Neuronal stem cell (in vitro differentiated cells): ENCODE data around the gene FAM3D.
A peak's percentile ranks its signal among the peaks of the same experiment; 100 is the strongest.

Experiments
- DNase-seq: peaks from one replicate; pipeline ENCODE4 v3.0.0-alpha.2; 2013; ENCODE audit warnings: low spot score
- H2AFZ ChIP-seq: one replicate; pipeline ENCODE4 v1.6.1; 2013; ENCODE audit warnings: mild to moderate bottlenecking, low read length, inconsistent platforms
- H2AK5ac ChIP-seq: 2 replicates; pipeline ENCODE4 v1.6.1; 2013; ENCODE audit warnings: low read depth, mild to moderate bottlenecking, inconsistent platforms, low read length, moderate library complexity, mixed read lengths
- H2BK120ac ChIP-seq: 2 replicates; pipeline ENCODE4 v1.6.1; 2013; ENCODE audit warnings: low read depth, mild to moderate bottlenecking, inconsistent platforms, low read length, moderate library complexity, mixed read lengths
- H2BK12ac ChIP-seq: one replicate; pipeline ENCODE4 v1.6.1; 2013; ENCODE audit warnings: low read length, inconsistent platforms
- H2BK15ac ChIP-seq: 2 replicates; pipeline ENCODE4 v1.6.1; 2013; ENCODE audit warnings: mild to moderate bottlenecking, low read length, inconsistent platforms, mixed read lengths
- H2BK5ac ChIP-seq: one replicate; pipeline ENCODE4 v1.6.1; 2013; ENCODE audit warnings: inconsistent platforms, mild to moderate bottlenecking, low read length, moderate library complexity
- H3K14ac ChIP-seq: one replicate; pipeline ENCODE4 v1.6.1; 2013; ENCODE audit warnings: low read length, inconsistent platforms
- H3K18ac ChIP-seq: 2 replicates; pipeline ENCODE4 v1.6.1; 2013; ENCODE audit warnings: low read length, inconsistent platforms
- H3K23ac ChIP-seq: 2 replicates; pipeline ENCODE4 v1.6.1; 2013; ENCODE audit warnings: low read depth, mild to moderate bottlenecking, mixed read lengths, low read length, inconsistent platforms; ENCODE audit not compliant: poor library complexity
- H3K27ac ChIP-seq: replicated peaks from 3 replicates; pipeline ENCODE4 v1.5.1; 2013; ENCODE audit warnings: low read length, inconsistent platforms
- H3K27me3 ChIP-seq, 3 experiments: 2 replicates each; pipeline ENCODE4 v1.6.1; 2013; ENCODE audit warnings: low read length in 3 of 3, mild to moderate bottlenecking in 2 of 3, inconsistent platforms in 1 of 3, low read depth in 1 of 3, mixed read lengths in 1 of 3, moderate library complexity in 1 of 3; ENCODE audit not compliant: control insufficient read depth in 3 of 3, insufficient read depth in 3 of 3
- H3K36me3 ChIP-seq, 2 donors: replicated peaks in 1 of 2; 2 replicates each; pipeline ENCODE4 v1.6.1; 2013; ENCODE audit warnings: low read length in 2 of 2; ENCODE audit not compliant: control insufficient read depth in 2 of 2, insufficient read depth in 2 of 2
- H3K4ac ChIP-seq: 2 replicates; pipeline ENCODE4 v1.6.1; 2013; ENCODE audit warnings: inconsistent platforms, mild to moderate bottlenecking, low read length, moderate library complexity
- H3K4me1 ChIP-seq, 2 donors: 1 replicate in 1 of 2; 2 replicates in 1 of 2; pipeline ENCODE4 v1.6.1; 2013; ENCODE audit warnings: low read length in 2 of 2, low read depth in 1 of 2; ENCODE audit not compliant: control insufficient read depth in 2 of 2, insufficient read depth in 1 of 2
- H3K4me2 ChIP-seq: one replicate; pipeline ENCODE4 v1.6.1; 2013; ENCODE audit warnings: mild to moderate bottlenecking, low read length, inconsistent platforms; ENCODE audit not compliant: insufficient read depth, poor library complexity, severe bottlenecking
- H3K4me3 ChIP-seq, 2 donors: 2 replicates each; pipeline ENCODE4 v1.5.1; 2013; ENCODE audit warnings: low read length in 2 of 2, mild to moderate bottlenecking in 2 of 2, inconsistent platforms in 1 of 2, moderate library complexity in 1 of 2
- H3K79me1 ChIP-seq: one replicate; pipeline ENCODE4 v1.6.1; 2013; ENCODE audit warnings: low read depth, mild to moderate bottlenecking, inconsistent platforms, low read length, moderate library complexity
- H3K9ac ChIP-seq: one replicate; pipeline ENCODE4 v1.6.1; 2013; ENCODE audit warnings: mild to moderate bottlenecking, low read depth, low read length, inconsistent platforms; ENCODE audit not compliant: poor library complexity
- H3K9me3 ChIP-seq, 2 donors: replicated peaks in 1 of 2; 2 replicates each; pipeline versions ENCODE3 to v1.6.1; 2013; ENCODE audit warnings: low read length in 2 of 2, mild to moderate bottlenecking in 2 of 2, inconsistent platforms in 1 of 2, low read depth in 1 of 2, mixed read lengths in 1 of 2, moderate library complexity in 1 of 2; ENCODE audit not compliant: control insufficient read depth in 2 of 2, insufficient read depth in 1 of 2
- H4K8ac ChIP-seq: one replicate; pipeline ENCODE4 v1.6.1; 2013; ENCODE audit warnings: low read depth, mild to moderate bottlenecking, inconsistent platforms, low read length, moderate library complexity
- H4K91ac ChIP-seq: one replicate; pipeline ENCODE4 v1.6.1; 2013; ENCODE audit warnings: low read length, low read depth, mild to moderate bottlenecking, inconsistent platforms; ENCODE audit not compliant: poor library complexity
- WGBS, 2 donors: extraction: QIAGEN DNeasy Blood & Tissue Kit; methylation state at CpG; one replicate each; pipeline ENCODE4 v1.1.7; 2013; ENCODE audit warnings: missing lambda C conversion rate in 2 of 2, mixed read lengths in 1 of 2; ENCODE audit not compliant: insufficient read length in 2 of 2, insufficient replicate concordance in 1 of 2; ENCODE audit errors: extremely low coverage in 2 of 2; 5-methylcytosine and 5-hydroxymethylcytosine counted together

The FAM3D gene

GRCh38 chr3:58633157-58633865 lies 33.3 kb downstream of the FAM3D start:
- no peak overlapping the region for H3K4me3 ChIP-seq
- no peak overlapping the region for H2BK120ac ChIP-seq
- H2BK5ac ChIP-seq = no peak overlapping the region
- no peak overlapping the region for H3K14ac ChIP-seq
- H2AK5ac ChIP-seq = no peak overlapping the region
- no peak overlapping the region for H3K23ac ChIP-seq
- no peaks in the 10 kb centered on the region for H3K79me1 ChIP-seq
- H3K18ac ChIP-seq = no peak overlapping the region
- H4K8ac ChIP-seq = no peak overlapping the region
- no CpG with 5 or more reads among the region's 8 CpGs for WGBS, 2 donors
- no peak overlapping the region for H2BK12ac ChIP-seq
- peak overlapping the region; percentile 31 for H2AFZ ChIP-seq
- no peak overlapping the region for H3K9ac ChIP-seq
- H3K9me3 ChIP-seq = no peaks in the 10 kb centered on the region
- H3K4ac ChIP-seq = no peak overlapping the region
- H2BK15ac ChIP-seq = no peak overlapping the region
- no peaks in the 10 kb centered on the region for H3K36me3 ChIP-seq
- H3K4me1 ChIP-seq = peaks cover under 1 to 5% of the 10 kb centered on the region in 2 donors
- H3K4me2 ChIP-seq = no peak overlapping the region
- no peak overlapping the region for H4K91ac ChIP-seq
- H3K27ac ChIP-seq = no peak overlapping the region
- no peaks in the 10 kb centered on the region for H3K27me3 ChIP-seq
- no peak for DNase-seq

GRCh38 chr3:58631742-58632141 lies 34.8 kb downstream of the FAM3D start:
- H2BK120ac ChIP-seq = no peak overlapping the region
- no peak overlapping the region for H3K27ac ChIP-seq
- no peak overlapping the region for H2AFZ ChIP-seq
- no peak overlapping the region for H3K4me3 ChIP-seq
- H2BK12ac ChIP-seq = no peak overlapping the region
- H2BK5ac ChIP-seq = no peak overlapping the region
- H4K8ac ChIP-seq = no peak overlapping the region
- H2AK5ac ChIP-seq = peak overlapping the region; percentile 64
- no peak overlapping the region for H2BK15ac ChIP-seq
- H3K36me3 ChIP-seq = no peaks in the 10 kb centered on the region
- H3K79me1 ChIP-seq = no peaks in the 10 kb centered on the region
- WGBS, 2 donors = no CpG with 5 or more reads among the region's 4 CpGs
- no peak overlapping the region for H3K9ac ChIP-seq
- DNase-seq = no peak
- H3K4me2 ChIP-seq = no peak overlapping the region
- H3K4me1 ChIP-seq = peaks cover 9% of the 10 kb centered on the region in 2 donors
- no peak overlapping the region for H3K14ac ChIP-seq
- no peaks in the 10 kb centered on the region for H3K27me3 ChIP-seq
- H4K91ac ChIP-seq = no peak overlapping the region
- H3K9me3 ChIP-seq = no peaks in the 10 kb centered on the region
- H3K4ac ChIP-seq = no peak overlapping the region
- no peak overlapping the region for H3K23ac ChIP-seq
- H3K18ac ChIP-seq = no peak overlapping the region

DNA sequence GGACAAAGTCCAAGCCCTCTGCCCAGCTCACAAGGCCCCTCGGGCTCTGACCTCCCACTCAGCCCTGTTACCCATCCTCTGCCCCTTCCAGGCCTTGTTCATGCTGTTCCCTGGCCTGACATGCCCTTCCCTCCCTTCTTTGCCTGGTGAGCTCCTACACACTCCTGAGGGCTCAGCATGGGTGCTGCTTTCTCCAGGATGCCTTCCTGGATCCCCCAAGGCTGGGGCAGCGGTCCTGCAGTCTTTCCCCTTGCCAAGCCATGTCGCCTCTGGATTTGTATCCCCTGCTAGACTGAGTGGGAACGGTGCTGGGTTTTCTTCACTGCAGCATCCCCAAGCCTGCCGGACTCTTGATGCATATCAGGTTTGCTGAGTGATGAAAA lies 35.9 kb downstream of the FAM3D start:
- Histone ChIP-seq H2BK12ac (peak overlapping the region; percentile 79), H2AK5ac (peak overlapping the region; percentile 96), H4K91ac (no peak overlapping the region), H2BK120ac (peak overlapping the region; percentile 73), H3K9ac (no peak overlapping the region), H3K36me3 (no peaks in the 10 kb centered on the region), H3K27me3 (no peaks in the 10 kb centered on the region), H3K27ac (no peak overlapping the region), H2BK5ac (peak overlapping the region; percentile 39), H3K9me3 (no peaks in the 10 kb centered on the region), H3K4ac (no peak overlapping the region), H2BK15ac (peak overlapping the region; percentile 90), H3K18ac (peak overlapping the region; percentile 0), H3K79me1 (no peaks in the 10 kb centered on the region), H2AFZ (no peak overlapping the region), H3K14ac (no peak overlapping the region), H4K8ac (no peak overlapping the region), H3K4me2 (no peak overlapping the region), H3K4me1 (peaks cover 15 to 18% of the 10 kb centered on the region in 2 donors), H3K4me3 (no peak overlapping the region), H3K23ac (no peak overlapping the region)
- no CpG with 5 or more reads among the region's 5 CpGs for WGBS, 2 donors
- no peak for DNase-seq

DNA sequence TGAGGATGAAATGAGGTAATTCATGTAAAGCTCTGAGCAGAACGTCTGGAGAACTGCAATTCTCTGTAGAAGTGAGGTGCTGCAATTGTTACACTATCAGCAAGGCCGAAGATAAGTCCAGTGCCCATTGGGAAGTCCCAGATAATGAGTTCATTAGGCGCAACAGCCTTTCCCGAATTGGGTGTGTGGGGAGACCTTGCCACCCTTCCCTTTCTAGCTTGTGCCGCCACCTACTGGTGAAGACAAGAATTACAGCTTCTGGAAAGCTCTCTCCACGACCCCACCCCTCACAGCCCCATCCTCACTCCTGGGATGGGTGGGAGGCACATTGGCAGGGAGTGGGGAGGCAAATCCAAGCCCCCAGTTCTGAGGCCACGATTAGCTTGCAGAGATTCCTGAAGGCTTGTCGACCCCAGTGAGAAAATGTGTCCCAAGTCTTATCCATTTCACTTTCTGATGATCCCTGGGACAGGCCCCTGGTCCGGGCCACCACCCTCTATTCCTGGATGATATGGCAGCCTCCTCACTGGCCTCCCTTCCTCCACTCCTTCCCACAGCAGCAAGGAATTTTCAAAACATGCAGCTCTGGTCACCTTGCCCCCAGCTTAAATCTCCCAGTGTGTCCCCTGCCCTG lies 36.4 kb downstream of the FAM3D start:
- no peaks in the 10 kb centered on the region for H3K36me3 ChIP-seq

More for the DNA sequence above, 36.4 kb downstream of the FAM3D start:
- Histone ChIP-seq H3K14ac (no peak overlapping the region), H2BK120ac (peak overlapping the region; percentile 73), H2BK12ac (no peak overlapping the region), H3K27ac (no peak overlapping the region), H3K4me1 (peaks cover 16 to 23% of the 10 kb centered on the region in 2 donors), H3K9ac (no peak overlapping the region), H3K79me1 (no peaks in the 10 kb centered on the region), H2AK5ac (peak overlapping the region; percentile 96), H3K4me3 (no peak overlapping the region), H3K18ac (peak overlapping the region; percentile 0), H3K23ac (no peak overlapping the region), H3K4me2 (no peak overlapping the region), H4K91ac (no peak overlapping the region), H4K8ac (no peak overlapping the region), H3K4ac (no peak overlapping the region), H2BK5ac (peak overlapping the region; percentile 39), H3K27me3 (no peaks in the 10 kb centered on the region), H2BK15ac (peak overlapping the region; percentile 90), H2AFZ (no peak overlapping the region), H3K9me3 (peaks cover 0 to 2% of the 10 kb centered on the region in 2 donors)
- peak; percentile 71 for DNase-seq
- WGBS, 2 donors = no CpG with 5 or more reads among the region's 9 CpGs
